HG03175 (cell line): ENCODE results near the gene ANKRD44.
"Not testable (repeated sequence)": the region's sequence is repeated elsewhere in the genome, so short reads cannot be mapped to it uniquely, and the experiment has no call there.

Experiments
- ATAC-seq: cut with Tn5 transposase; IDR thresholded peaks from one replicate; pipeline ENCODE4 v1.9.1; 2021; ENCODE audit warnings: mild to moderate bottlenecking, moderate library complexity; ENCODE audit not compliant: unreplicated experiment

Gene ANKRD44

GRCh38 chr2:197057959-197058358 is 252.6 kb downstream of the ANKRD44 start:
- no peak for ATAC-seq

GRCh38 chr2:197055045-197055444 is 255.5 kb downstream of the ANKRD44 start:
- ATAC-seq = no peak

DNA sequence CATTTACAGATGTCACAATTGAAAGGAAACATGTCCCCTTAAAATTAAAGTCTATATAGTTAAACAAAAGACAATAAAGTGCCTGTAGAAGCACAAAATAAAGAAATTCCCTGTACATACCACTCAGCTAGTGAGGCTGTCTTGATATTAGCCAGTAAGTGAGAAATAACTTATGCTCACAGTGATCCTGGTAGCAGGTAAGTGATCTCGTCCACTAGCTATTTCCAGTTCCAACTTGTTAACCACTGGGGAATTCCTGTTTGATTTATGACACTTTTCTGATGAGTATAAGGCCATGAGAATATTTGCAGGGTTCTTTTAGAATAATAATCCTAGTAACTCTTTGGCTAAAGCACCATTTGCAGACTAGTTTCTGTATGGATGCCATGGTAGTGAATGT is 256.1 kb downstream of the ANKRD44 start:
- no peak for ATAC-seq

GRCh38 chr2:197052356-197052755 is 258.2 kb downstream of the ANKRD44 start:
- ATAC-seq = no peak

DNA sequence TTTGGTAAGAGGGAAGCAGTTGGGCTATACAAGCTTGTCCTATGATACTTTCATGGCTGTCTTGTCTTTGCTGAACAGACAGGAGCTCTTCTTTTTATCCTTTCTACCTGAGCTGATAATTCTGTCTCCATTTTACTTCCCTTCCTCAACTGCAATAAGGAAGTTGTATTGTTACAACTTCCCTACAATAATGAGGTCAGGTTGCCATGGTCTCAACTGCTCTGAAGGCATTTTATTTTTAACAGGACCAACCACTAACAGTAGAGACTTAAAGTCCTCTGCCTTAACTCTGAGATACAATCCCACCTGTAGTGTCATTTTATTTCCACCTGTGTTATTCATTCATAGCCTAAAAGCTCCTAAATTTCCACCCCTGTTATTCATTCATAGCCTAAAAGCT is 265.5 kb downstream of the ANKRD44 start:
- no peak for ATAC-seq

- ATAC-seq = peak; percentile 60
Measured at GRCh38 chr2:197042739-197043196, 267.8 kb downstream of the ANKRD44 start.

- no peak for ATAC-seq
Measured at GRCh38 chr2:197037863-197038398, 272.6 kb downstream of the ANKRD44 start.

DNA sequence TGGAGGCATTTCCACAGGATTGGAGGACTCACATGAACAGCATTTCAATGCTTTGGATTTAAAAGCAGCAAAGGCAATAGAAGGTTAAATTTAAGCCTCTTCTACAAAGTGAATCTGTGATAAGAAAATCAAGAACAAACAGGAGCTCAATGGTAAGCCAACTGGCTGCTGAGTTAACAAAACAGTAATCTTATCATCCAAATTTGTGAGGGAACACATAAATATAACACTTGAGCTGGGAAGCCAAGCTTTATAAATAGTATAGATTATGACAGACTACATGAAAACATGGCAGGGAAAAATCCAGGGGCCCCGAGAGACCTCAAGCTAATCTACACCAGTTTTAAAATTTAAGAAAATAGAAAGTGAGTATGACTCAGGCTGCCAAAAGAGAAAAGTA is 275.6 kb downstream of the ANKRD44 start:
- no peak for ATAC-seq

DNA sequence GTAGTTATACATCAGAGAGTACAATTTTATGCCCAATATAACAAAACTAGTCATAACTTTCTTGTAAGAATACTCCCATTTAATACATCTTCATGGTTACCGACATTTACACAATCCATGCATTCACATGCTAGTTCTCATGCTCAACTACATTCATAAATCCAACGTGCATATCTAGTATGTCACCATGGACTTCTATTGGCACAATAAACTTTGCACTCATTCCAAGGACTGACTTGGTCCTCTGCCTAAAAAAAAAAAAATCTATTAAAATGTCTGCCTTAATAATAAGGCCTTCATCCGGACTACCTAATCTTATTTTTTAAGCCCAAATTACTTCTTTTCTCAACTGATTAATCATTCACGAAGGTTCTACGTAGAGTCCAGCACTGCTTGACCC is 276.3 kb downstream of the ANKRD44 start:
- no peak for ATAC-seq

GRCh38 chr2:197033222-197033621 is 277.4 kb downstream of the ANKRD44 start:
- no peak for ATAC-seq

DNA sequence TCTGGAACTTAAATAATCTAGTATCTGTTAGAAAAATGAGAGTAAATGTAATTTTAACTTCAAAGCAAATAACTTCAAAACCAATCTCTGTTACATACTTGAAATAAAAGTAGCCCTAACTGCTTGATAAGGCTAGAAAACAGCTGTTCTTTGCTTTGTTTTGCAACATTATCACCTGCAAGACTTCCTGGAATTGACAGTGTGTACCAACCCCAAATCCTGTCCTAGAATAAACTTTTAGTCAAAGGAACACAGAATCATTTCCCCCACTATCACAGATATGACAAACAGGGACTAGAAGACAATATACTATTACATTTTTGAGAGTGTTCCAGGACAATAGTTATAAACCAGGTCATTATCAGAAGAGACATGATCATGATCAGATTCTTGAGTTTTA is 278.8 kb downstream of the ANKRD44 start:
- ATAC-seq = no peak

DNA sequence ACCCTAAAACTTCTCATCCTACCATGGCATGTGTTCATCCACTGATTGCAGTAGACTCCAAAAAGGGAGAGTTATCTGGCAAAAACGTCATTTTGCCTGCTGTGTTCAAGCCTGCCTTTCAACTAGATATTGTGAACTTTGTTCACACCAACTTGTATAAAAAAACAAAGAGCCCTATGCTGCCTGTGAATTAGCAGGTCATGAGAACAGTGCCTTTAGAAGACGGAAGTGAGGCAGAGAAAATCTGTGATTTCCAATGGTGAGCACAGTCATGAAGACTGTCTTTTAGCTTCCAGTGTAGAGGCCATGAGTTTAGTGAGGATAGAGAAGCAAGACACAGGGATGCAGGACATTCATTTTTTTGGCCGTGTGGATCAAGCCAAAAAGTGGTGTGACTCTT is 280.5 kb downstream of the ANKRD44 start:
- no peak for ATAC-seq

DNA sequence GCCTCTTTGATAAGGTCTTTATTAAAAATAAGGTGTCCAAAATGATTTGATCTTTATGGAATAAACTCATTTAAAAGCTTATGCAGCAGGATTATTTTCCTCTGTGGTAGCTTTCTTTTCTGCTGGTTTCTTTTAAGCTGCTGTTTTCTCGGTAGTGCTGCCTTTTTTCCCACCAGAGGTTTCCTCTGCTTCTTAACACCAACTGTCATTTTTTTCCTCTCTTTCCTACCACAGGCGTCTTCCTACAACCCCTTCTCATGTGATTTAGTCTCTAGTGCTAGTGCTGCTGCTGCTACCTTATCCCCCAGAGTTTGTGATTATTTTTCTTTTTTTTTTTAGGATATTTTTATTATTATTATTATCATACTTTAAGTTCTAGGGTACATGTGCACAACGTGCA is 281.9 kb downstream of the ANKRD44 start:
- ATAC-seq = no peak

- ATAC-seq = no peak
Measured at GRCh38 chr2:197028230-197028629, 282.4 kb downstream of the ANKRD44 start.

DNA sequence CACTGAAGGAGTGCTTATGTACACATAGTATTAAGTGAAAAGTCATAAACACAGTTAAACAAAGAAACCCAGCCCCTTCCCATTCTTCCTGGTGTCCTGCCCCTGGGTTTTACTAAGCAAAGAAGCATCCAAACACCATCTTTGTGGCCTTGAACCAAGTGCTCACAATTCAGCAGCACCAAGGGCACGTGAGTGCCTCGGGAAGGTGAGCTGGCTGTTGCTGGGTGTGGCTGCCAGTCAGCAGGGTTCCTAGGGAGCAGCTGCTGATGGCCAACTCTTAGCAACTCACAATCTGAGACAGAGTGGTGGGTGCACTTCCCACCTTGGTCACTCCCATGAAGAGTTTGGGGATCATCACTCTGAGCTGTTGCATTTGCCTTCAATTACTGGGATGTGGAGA is 286.4 kb downstream of the ANKRD44 start:
- no peak for ATAC-seq

DNA sequence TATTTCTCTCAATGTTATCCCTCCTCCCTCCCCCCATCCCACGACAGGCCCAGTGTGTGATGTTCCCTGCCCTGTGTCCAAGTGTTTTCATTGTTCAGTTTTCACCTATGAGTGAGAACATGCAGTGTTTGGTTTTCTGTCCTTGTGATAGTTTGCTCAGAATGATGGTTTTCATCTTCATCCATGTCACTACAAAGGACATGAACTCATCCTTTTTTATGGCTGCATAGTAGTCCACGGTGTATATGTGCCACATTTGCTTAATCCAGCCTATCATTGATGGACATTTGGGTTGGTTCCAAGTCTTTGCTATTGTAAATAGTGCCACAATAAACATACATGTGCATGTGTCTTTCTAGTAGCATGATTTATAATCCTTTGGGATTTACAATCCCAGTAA is 289.7 kb downstream of the ANKRD44 start:
- not testable (repeated sequence) for ATAC-seq

- ATAC-seq = no peak
Measured at GRCh38 chr2:197013098-197013497, 297.5 kb downstream of the ANKRD44 start.

DNA sequence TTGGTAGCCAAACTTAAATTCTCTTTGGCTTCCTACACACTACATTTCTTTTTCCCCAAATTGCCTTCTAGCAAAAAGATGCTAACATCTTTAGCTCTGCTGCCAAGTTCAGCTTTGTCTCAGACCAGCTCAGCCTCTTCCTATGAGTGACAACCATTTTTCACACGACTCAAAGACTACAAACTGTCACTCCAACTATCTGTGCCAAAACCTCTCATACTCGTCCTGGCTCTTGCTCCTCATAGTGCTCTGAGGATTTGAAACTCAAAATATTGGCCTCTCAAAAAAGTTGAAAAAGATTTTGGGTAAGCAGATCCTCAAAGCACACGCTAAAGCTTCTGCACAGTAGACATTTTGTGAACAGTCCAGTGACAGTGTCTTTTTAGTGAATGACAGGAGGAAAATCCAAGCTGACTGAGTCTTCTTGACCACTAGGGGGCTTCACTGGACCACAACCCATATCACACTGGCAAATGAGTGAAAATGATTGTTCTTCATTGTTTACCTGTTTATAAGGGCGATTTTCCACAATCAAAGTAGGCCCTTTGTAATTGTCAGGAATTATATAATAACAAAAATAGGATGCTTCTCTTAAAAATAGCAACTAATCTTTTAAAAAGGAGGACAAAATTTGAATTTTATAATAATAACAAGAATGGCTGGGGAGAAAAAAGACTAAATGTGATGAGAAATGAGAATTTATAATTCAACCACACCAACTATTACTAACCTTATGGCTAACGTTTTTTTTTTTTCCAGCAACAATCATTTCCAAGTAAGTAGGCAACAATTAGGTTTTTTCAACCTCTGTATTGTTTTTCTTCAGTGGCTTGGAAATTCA is 298.6 kb downstream of the ANKRD44 start:
- ATAC-seq = peak; percentile 55

DNA sequence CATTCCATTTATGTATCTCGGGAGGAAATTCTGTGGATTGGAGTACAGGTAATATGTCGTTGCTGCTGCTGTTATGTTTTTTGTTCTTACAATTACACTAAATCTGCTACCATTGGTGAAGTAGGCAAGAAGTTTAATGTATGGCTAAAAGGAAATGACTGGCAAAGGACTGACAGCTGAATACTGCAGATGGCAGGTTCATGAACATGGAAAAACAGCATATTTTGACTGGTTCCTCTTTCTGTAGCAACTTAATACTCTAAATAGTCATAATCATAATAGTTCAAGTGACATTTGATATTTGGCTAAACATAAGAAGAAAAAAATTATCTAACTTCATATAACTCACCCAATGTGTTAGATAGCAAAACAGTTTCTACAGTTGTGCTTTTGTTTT is 299.6 kb downstream of the ANKRD44 start:
- peak; percentile 39 for ATAC-seq

DNA sequence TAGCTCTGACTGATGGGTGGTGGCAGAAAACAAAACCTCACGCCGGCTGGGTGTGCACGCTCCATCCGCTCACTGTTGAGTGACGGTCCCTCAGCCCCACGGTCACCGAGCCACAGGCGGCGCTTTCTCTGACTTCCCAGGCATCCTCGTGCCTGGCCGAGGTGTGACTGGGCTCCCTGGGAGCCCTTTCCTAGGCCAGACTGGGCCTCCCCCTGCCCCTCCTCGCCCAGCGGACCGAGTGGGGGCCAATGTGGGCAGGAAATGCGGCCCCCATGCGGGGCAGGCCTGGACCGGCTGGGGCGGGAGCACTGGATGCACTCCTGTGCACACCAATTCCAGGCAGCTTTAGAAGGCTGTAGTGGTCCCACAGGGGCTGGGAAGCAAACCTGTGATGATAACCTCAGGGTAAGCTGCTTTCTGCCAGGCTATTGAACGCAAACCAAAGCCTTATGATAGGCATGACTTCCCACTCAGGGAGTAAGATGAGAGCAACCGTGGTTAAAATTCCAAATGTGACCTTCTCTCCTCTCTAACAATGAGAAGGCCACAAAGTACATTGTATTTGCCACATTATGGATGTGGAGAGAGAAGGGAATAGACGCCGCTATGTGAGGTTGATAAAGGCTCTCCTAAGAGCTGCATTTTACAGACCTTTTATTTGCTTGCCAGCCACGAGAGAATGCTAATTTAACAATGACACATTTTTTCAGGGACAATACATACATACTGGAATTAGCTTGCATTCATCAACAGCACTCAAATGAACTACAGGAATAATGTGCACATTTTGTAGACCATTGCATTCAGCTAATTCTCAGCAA is 300.2 kb downstream of the ANKRD44 start:
- no peak for ATAC-seq

DNA sequence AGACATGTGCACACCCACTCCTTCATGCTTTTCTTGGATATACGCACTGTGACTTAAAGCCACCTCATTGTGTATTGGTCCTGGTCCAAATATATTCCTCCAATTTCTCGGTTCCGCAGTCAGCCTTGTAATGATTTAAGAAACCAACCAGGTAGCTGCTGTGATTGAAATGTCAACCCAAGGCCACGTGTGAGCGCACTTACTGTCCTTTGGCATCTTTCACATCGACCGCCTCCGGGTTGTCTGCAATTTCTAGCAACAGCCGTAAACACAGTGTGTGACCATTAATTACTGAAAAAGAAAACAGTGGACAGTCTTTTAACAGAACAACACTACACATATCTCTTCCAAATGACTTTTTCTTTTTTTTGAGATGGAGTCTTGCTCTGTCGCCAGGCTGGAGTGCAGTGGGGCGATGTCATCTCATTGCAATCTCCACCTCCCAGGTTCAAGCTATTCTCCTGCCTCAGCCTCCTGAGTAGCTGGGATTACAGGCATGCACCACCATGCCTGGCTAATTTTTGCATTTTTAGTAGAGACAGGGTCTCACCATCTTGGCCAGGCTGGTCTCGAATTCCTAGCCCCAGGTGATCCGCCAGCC is 301.7 kb downstream of the ANKRD44 start:
- ATAC-seq = not testable (repeated sequence)
